IMR-90 (cell line): ENCODE data around the gene KCNT1. TPM values are rescaled to one million over a fixed set of nuclear protein-coding genes. Genes with fewer than 3 reads are reported as not detected.

ENCODE experiments used
- ATAC-seq: fragments of 200-7000 bp; cut with Tn5 transposase; 2 replicates; pipeline ENCODE4 v1.9.1; 2020; ENCODE audit warnings: low read depth, mild to moderate bottlenecking, moderate library complexity
- BruUV-seq: library from RNA; stranded (reverse); fragments of 400-500 nt; replicated peaks from 2 replicates; lab custom pipeline; 2021; lab: Mats Ljungman, UMichigan
- CTCF ChIA-PET: fragments of 300-600 bp; formaldehyde crosslinking; extraction: SDS; loops from one replicate; lab custom pipeline; 2021; ENCODE audit warnings: antibody characterized with exemption; lab: Yijun Ruan, JAX
- POLR2A ChIA-PET: fragments of 300-600 bp; sonication (Branson Sonifier 250); formaldehyde crosslinking; loops from one replicate; lab custom pipeline; 2022; ENCODE audit warnings: antibody characterized with exemption; ENCODE audit not compliant: unreplicated experiment; lab: Charles Lee
- DNase-seq: peaks from one replicate; pipeline ENCODE4 v3.0.0; 2013
- H2AFZ ChIP-seq: replicated peaks from 2 replicates; pipeline ENCODE3; 2013; ENCODE audit warnings: low read length, mild to moderate bottlenecking; ENCODE audit not compliant: poor library complexity
- H2AK5ac ChIP-seq: 2 replicates; pipeline ENCODE4 v1.6.1; 2013; ENCODE audit warnings: low read depth, low read length, inconsistent platforms
- H2AK9ac ChIP-seq: replicated peaks from 2 replicates; pipeline ENCODE3; 2013; ENCODE audit warnings: mild to moderate bottlenecking, low read depth, low read length, moderate library complexity; ENCODE audit not compliant: poor library complexity
- H2BK120ac ChIP-seq: 2 replicates; pipeline ENCODE4 v1.6.1; 2013; ENCODE audit warnings: low read depth, low read length, inconsistent platforms
- H2BK15ac ChIP-seq: 3 replicates; pipeline ENCODE4 v1.6.1; 2013; ENCODE audit warnings: low read depth, low read length, inconsistent platforms
- H2BK20ac ChIP-seq: 2 replicates; pipeline ENCODE4 v1.6.1; 2013; ENCODE audit warnings: low read depth, mild to moderate bottlenecking, inconsistent platforms, low read length, moderate library complexity
- H2BK5ac ChIP-seq: 2 replicates; pipeline ENCODE4 v1.6.1; 2013; ENCODE audit warnings: mild to moderate bottlenecking, low read depth, low read length, inconsistent platforms; ENCODE audit not compliant: poor library complexity, severe bottlenecking
- H3K14ac ChIP-seq: replicated peaks from 2 replicates; pipeline ENCODE4 v1.6.1; 2013; ENCODE audit warnings: low read depth, low read length, inconsistent platforms
- H3K18ac ChIP-seq: 2 replicates; pipeline ENCODE4 v1.6.1; 2013; ENCODE audit warnings: low read depth, low read length, control low read depth
- H3K23ac ChIP-seq: 2 replicates; pipeline ENCODE4 v1.6.1; 2013; ENCODE audit warnings: low read depth, low read length, inconsistent platforms
- H3K27ac ChIP-seq: 2 replicates; pipeline ENCODE4 v1.5.1; 2013; ENCODE audit warnings: mild to moderate bottlenecking, control low read depth, low read length; ENCODE audit not compliant: insufficient read depth
- H3K27me3 ChIP-seq: 2 replicates; pipeline ENCODE4 v1.6.1; 2013; ENCODE audit warnings: low read length; ENCODE audit not compliant: control insufficient read depth, insufficient read depth
- H3K36me3 ChIP-seq: 2 replicates; pipeline ENCODE4 v1.6.1; 2013; ENCODE audit warnings: low read length, mixed read lengths; ENCODE audit not compliant: control insufficient read depth, insufficient read depth
- H3K4ac ChIP-seq: 2 replicates; pipeline ENCODE4 v1.6.1; 2013; ENCODE audit warnings: low read depth, low read length, inconsistent platforms
- H3K4me1 ChIP-seq: 2 replicates; pipeline ENCODE4 v1.6.1; 2013; ENCODE audit warnings: low read length, mixed read lengths; ENCODE audit not compliant: control insufficient read depth, insufficient read depth
- H3K4me2 ChIP-seq: 2 replicates; pipeline ENCODE4 v1.6.1; 2013; ENCODE audit warnings: low read depth, mild to moderate bottlenecking, control low read depth, low read length, moderate library complexity
- H3K4me3 ChIP-seq: 2 replicates; pipeline ENCODE4 v1.5.1; 2013; ENCODE audit warnings: low read depth, mild to moderate bottlenecking, control low read depth, low read length, moderate library complexity; ENCODE audit not compliant: insufficient read depth
- H3K56ac ChIP-seq: 2 replicates; pipeline ENCODE4 v1.6.1; 2013; ENCODE audit warnings: low read length, inconsistent platforms; ENCODE audit not compliant: insufficient read depth; ENCODE audit errors: extremely low read depth
- H3K79me1 ChIP-seq, 2 experiments: 2 replicates each; pipeline ENCODE4 v1.6.1; 2013; ENCODE audit warnings: low read length in 2 of 2, inconsistent platforms in 1 of 2, low read depth in 1 of 2
- H3K9ac ChIP-seq: 2 replicates; pipeline ENCODE4 v1.6.1; 2013; ENCODE audit warnings: low read depth, low read length, control low read depth
- H3K9me1 ChIP-seq: 2 replicates; pipeline ENCODE4 v1.6.1; 2013; ENCODE audit warnings: low read length, inconsistent platforms; ENCODE audit not compliant: insufficient read depth
- H3K9me3 ChIP-seq: 2 replicates; pipeline ENCODE4 v1.6.1; 2013; ENCODE audit warnings: low read length; ENCODE audit not compliant: control insufficient read depth, insufficient read depth
- H4K20me1 ChIP-seq: 2 replicates; pipeline ENCODE4 v1.6.1; 2013; ENCODE audit warnings: low read length, inconsistent platforms; ENCODE audit not compliant: insufficient read depth
- H4K5ac ChIP-seq: 2 replicates; pipeline ENCODE4 v1.6.1; 2013; ENCODE audit warnings: mild to moderate bottlenecking, low read depth, low read length, control low read depth
- H4K8ac ChIP-seq, 2 experiments: 2 replicates each; pipeline ENCODE4 v1.6.1; 2013; ENCODE audit warnings: low read depth in 2 of 2, low read length in 2 of 2, control low read depth in 1 of 2, inconsistent platforms in 1 of 2
- H4K91ac ChIP-seq: 2 replicates; pipeline ENCODE4 v1.6.1; 2013; ENCODE audit warnings: low read depth, low read length, inconsistent platforms; ENCODE audit not compliant: insufficient read depth
- FOS ChIP-seq: fragments of 150-350 bp; IDR thresholded peaks from 2 replicates; pipeline ENCODE4 v1.6.1; 2016; ENCODE audit warnings: low read depth, low read length
- MXI1 ChIP-seq: IDR thresholded peaks from 2 replicates; pipeline ENCODE4 v1.6.1; 2012; ENCODE audit warnings: low read depth, mild to moderate bottlenecking, low read length, moderate library complexity, borderline replicate concordance
- SMC3 ChIP-seq: fragments of 150-350 bp; IDR thresholded peaks from 2 replicates; pipeline ENCODE4 v1.6.1; 2016; ENCODE audit warnings: low read depth, mild to moderate bottlenecking, antibody characterized with exemption, low read length, moderate library complexity
- WGBS, 2 experiments: methylation state at CpG; one replicate each; pipeline versions ENCODE4 v1.1.5 to v1.1.7; 2013; ENCODE audit warnings: missing lambda C conversion rate in 2 of 2; ENCODE audit not compliant: insufficient read length in 1 of 2; ENCODE audit errors: extremely low coverage in 2 of 2; 5-methylcytosine and 5-hydroxymethylcytosine counted together
- dilution Hi-C: fragments of 300-500 bp; cut with HindIII; formaldehyde crosslinking; loops from one replicate; pipeline ENCODE4 v1.14.3; 2018; ENCODE audit warnings: low sequenced_read_pairs; ENCODE audit not compliant: unreplicated experiment
- in situ Hi-C: fragments of 300-500 bp; cut with MboI; formaldehyde crosslinking; loops from 3 replicates; pipeline ENCODE4 v1.14.3; 2019; ENCODE audit warnings: low sequenced_read_pairs, inconsistent platforms, mixed read lengths
- intact Hi-C: fragments of 100-400 bp; cut with micrococcal nuclease; formaldehyde crosslinking; loops from 2 replicates; pipeline ENCODE4 v1.10.0; 2022
- polyA plus RNA-seq, 3 experiments: library from polyadenylated mRNA; depleted of rRNA; stranded (reverse); fragments of >200 nt; gene quantifications; 2 replicates each; pipeline ENCODE4 v1.2.3, GENCODE V29; 2012; ENCODE audit warnings: low replicate concordance in 1 of 3
- total RNA-seq: library from RNA; depleted of rRNA; stranded (reverse); fragments of >200 nt; gene quantifications from 2 replicates; pipeline ENCODE4 v1.2.3, GENCODE V29; 2012

The KCNT1 gene
- total and polyA plus RNA-seq, 2 of the 4 experiments (the other 2 are of a cell fraction), result not detected

- intact Hi-C loops (no loop called here), in situ Hi-C loops (no loop called here), dilution Hi-C loops (no loop called here)
- H3K4me3 ChIP-seq, result no peak overlapping the region
- H3K14ac ChIP-seq, result no peak overlapping the region
- H4K8ac ChIP-seq, result no peak overlapping the region
- DNase-seq, result no peak
- no peaks in the 10 kb centered on the region for H3K27me3 ChIP-seq
- H4K5ac ChIP-seq, result no peak overlapping the region
- no peak overlapping the region for H4K91ac ChIP-seq
- no peak overlapping the region for H2AK9ac ChIP-seq
- no peak overlapping the region for H2AFZ ChIP-seq
- no peaks in the 10 kb centered on the region for H3K4me1 ChIP-seq
- H3K9ac ChIP-seq, result no peak overlapping the region
- H2BK120ac ChIP-seq, result no peak overlapping the region
- no peak overlapping the region for H2AK5ac ChIP-seq
- H2BK15ac ChIP-seq, result no peak overlapping the region
- no peaks in the 10 kb centered on the region for H3K79me1 ChIP-seq
- no peak overlapping the region for H2BK20ac ChIP-seq
- no CpG with 5 or more reads among the region's 10 CpGs for WGBS, 2 experiments
- ChIA-PET POLR2A (no interaction called here), CTCF (no interaction called here)
- H3K4me2 ChIP-seq, result no peak overlapping the region
- BruUV-seq, result no TSS peak
- H2BK5ac ChIP-seq, result no peak overlapping the region
- H3K9me3 ChIP-seq, result no peaks in the 10 kb centered on the region; the same call in 1 of the 2 replicates
- no peak for ATAC-seq
- no peaks in the 10 kb centered on the region for H3K36me3 ChIP-seq
- no peak overlapping the region for H3K4ac ChIP-seq
- H3K18ac ChIP-seq, result no peak overlapping the region
- TF ChIP-seq SMC3, result no peak
- TF ChIP-seq FOS, result no peak
- TF ChIP-seq MXI1, result no peak
- no peaks in the 10 kb centered on the region for H4K20me1 ChIP-seq
- H3K27ac ChIP-seq, result no peak overlapping the region
- no peak overlapping the region for H3K56ac ChIP-seq
- H3K23ac ChIP-seq, result no peak overlapping the region
- no peaks in the 10 kb centered on the region for H3K9me1 ChIP-seq
Measured at GRCh38 chr9:135664266-135664665, 37.7 kb upstream of the KCNT1 start.
